HEK293 (cell line): ENCODE data around the gene BLOC1S3.

ENCODE experiments used
- CTCF ChIA-PET: fragments of 350-600 bp; formaldehyde crosslinking; extraction: SDS; loops from one replicate; lab custom pipeline; 2021; ENCODE audit warnings: antibody characterized with exemption; lab: Yijun Ruan, JAX
- POLR2A ChIA-PET: fragments of 300-600 bp; formaldehyde crosslinking; extraction: SDS; loops from one replicate; lab custom pipeline; 2020; ENCODE audit warnings: antibody characterized with exemption, inconsistent platforms; lab: Yijun Ruan, JAX
- H3K27ac ChIP-seq: fragments of 200-500 bp; sonication (Bioruptor generic); 2 replicates; pipeline ENCODE4 v1.5.1; 2014; ENCODE audit warnings: low read depth, low read length, control low read depth, inconsistent platforms; ENCODE audit errors: extremely low read depth
- H3K36me3 ChIP-seq, 2 experiments: fragments of 200-500 bp in 1 of 2; sonication (Bioruptor generic) in 1 of 2; 1 replicate in 1 of 2; 2 replicates in 1 of 2; pipeline ENCODE4 v1.5.1; 2014 to 2017; ENCODE audit warnings: inconsistent platforms in 2 of 2, low read length in 2 of 2; ENCODE audit not compliant: control insufficient read depth in 2 of 2, insufficient read depth in 1 of 2
- H3K4me1 ChIP-seq: fragments of 200-500 bp; sonication (Bioruptor generic); 2 replicates; pipeline ENCODE4 v1.5.1; 2014; ENCODE audit warnings: mild to moderate bottlenecking, low read length, inconsistent platforms; ENCODE audit not compliant: control insufficient read depth, insufficient read depth
- H3K4me3 ChIP-seq: 2 replicates; pipeline ENCODE4 v1.5.1; 2011; ENCODE audit warnings: low read depth, mild to moderate bottlenecking, control low read depth, low read length, moderate library complexity
- H3K9me3 ChIP-seq: fragments of 200-500 bp; sonication (Bioruptor generic); 2 replicates; pipeline ENCODE4 v1.5.1; 2014; ENCODE audit warnings: low read depth, low read length, inconsistent platforms; ENCODE audit not compliant: control insufficient read depth, insufficient read depth
- GLIS1 ChIP-seq: fragments of 450-650 bp; formaldehyde crosslinking; IDR thresholded peaks from 2 replicates; pipeline ENCODE4 v1.5.1; 2016; ENCODE audit warnings: missing biosample characterization, missing genetic modification characterization
- GLIS2 ChIP-seq: fragments of 450-650 bp; formaldehyde crosslinking; IDR thresholded peaks from 2 replicates; pipeline ENCODE4 v1.5.1; 2016; ENCODE audit warnings: missing biosample characterization, missing genetic modification characterization
- HOXC10 ChIP-seq: sonication (generic); formaldehyde crosslinking; IDR thresholded peaks from 2 replicates; pipeline ENCODE4 v1.8.1; 2023; ENCODE audit warnings: mild to moderate bottlenecking, missing genetic modification reagents
- KLF9 ChIP-seq: fragments of 450-650 bp; formaldehyde crosslinking; IDR thresholded peaks from 2 replicates; pipeline ENCODE4 v1.5.1; 2016; ENCODE audit warnings: missing biosample characterization, missing genetic modification characterization, low read depth
- REPIN1 ChIP-seq: fragments of 450-650 bp; formaldehyde crosslinking; IDR thresholded peaks from 2 replicates; pipeline ENCODE4 v1.5.1; 2017; ENCODE audit warnings: missing biosample characterization, missing genetic modification characterization, low read depth
- TCF7L2 ChIP-seq: IDR thresholded peaks from 2 replicates; pipeline ENCODE4 v1.6.1; 2011; ENCODE audit warnings: low read depth, mild to moderate bottlenecking, inconsistent platforms, low read length, moderate library complexity, borderline replicate concordance
- YY2 ChIP-seq: fragments of 450-650 bp; formaldehyde crosslinking; IDR thresholded peaks from 2 replicates; pipeline ENCODE4 v1.5.1; 2016; ENCODE audit warnings: missing biosample characterization, missing genetic modification characterization
- ZEB2 ChIP-seq: fragments of 450-650 bp; formaldehyde crosslinking; IDR thresholded peaks from 2 replicates; pipeline ENCODE4 v1.5.1; 2016; ENCODE audit warnings: missing biosample characterization, missing genetic modification characterization
- ZFHX2 ChIP-seq: fragments of 450-650 bp; formaldehyde crosslinking; conservative IDR thresholded peaks from 2 replicates; pipeline ENCODE4 v1.5.1; 2016; ENCODE audit warnings: missing biosample characterization, missing genetic modification characterization
- ZFP41 ChIP-seq: fragments of 450-650 bp; formaldehyde crosslinking; IDR thresholded peaks from 2 replicates; pipeline ENCODE4 v1.5.1; 2016; ENCODE audit warnings: missing biosample characterization, missing genetic modification characterization, borderline replicate concordance
- ZNF174 ChIP-seq: fragments of 450-650 bp; formaldehyde crosslinking; IDR thresholded peaks from 2 replicates; pipeline ENCODE4 v1.5.0; 2017; ENCODE audit warnings: missing biosample characterization, mild to moderate bottlenecking, missing genetic modification characterization
- ZNF2 ChIP-seq: fragments of 450-650 bp; formaldehyde crosslinking; IDR thresholded peaks from 2 replicates; pipeline ENCODE4 v1.5.1; 2016; ENCODE audit warnings: missing biosample characterization, missing genetic modification characterization
- ZNF23 ChIP-seq: fragments of 450-650 bp; formaldehyde crosslinking; IDR thresholded peaks from 2 replicates; pipeline ENCODE4 v1.5.1; 2016; ENCODE audit warnings: missing biosample characterization, missing genetic modification characterization, borderline replicate concordance
- ZNF24 ChIP-seq: fragments of 450-650 bp; formaldehyde crosslinking; IDR thresholded peaks from 2 replicates; pipeline ENCODE4 v1.5.1; 2016; ENCODE audit warnings: missing biosample characterization, missing genetic modification characterization
- ZNF292 ChIP-seq: fragments of 450-650 bp; formaldehyde crosslinking; IDR thresholded peaks from 2 replicates; pipeline ENCODE4 v1.5.1; 2016; ENCODE audit warnings: low read depth, missing biosample characterization, missing genetic modification characterization, borderline replicate concordance
- ZNF514 ChIP-seq: fragments of 450-650 bp; formaldehyde crosslinking; IDR thresholded peaks from 2 replicates; pipeline ENCODE4 v1.5.1; 2016; ENCODE audit warnings: missing biosample characterization, missing genetic modification characterization
- ZNF549 ChIP-seq: fragments of 450-650 bp; IDR thresholded peaks from 2 replicates; pipeline ENCODE4 v1.5.1; 2018; ENCODE audit warnings: missing biosample characterization, missing genetic modification characterization, mild to moderate bottlenecking, inconsistent platforms, moderate library complexity
- ZNF558 ChIP-seq: fragments of 450-650 bp; formaldehyde crosslinking; IDR thresholded peaks from 2 replicates; pipeline ENCODE4 v1.5.1; 2016; ENCODE audit warnings: missing biosample characterization, missing genetic modification characterization
- ZNF629 ChIP-seq: fragments of 450-650 bp; formaldehyde crosslinking; IDR thresholded peaks from 2 replicates; pipeline ENCODE4 v1.5.1; 2017; ENCODE audit warnings: missing biosample characterization, missing genetic modification characterization
- ZNF654 ChIP-seq: fragments of 450-650 bp; formaldehyde crosslinking; IDR thresholded peaks from 2 replicates; pipeline ENCODE4 v1.5.1; 2016; ENCODE audit warnings: low read depth, missing biosample characterization, missing genetic modification characterization
- ZNF660 ChIP-seq: fragments of 450-650 bp; IDR thresholded peaks from 2 replicates; pipeline ENCODE4 v1.5.1; 2018; ENCODE audit warnings: missing biosample characterization, mild to moderate bottlenecking, missing genetic modification characterization
- ZNF76 ChIP-seq: fragments of 450-650 bp; formaldehyde crosslinking; IDR thresholded peaks from 2 replicates; pipeline ENCODE4; 2016; ENCODE audit warnings: low read depth, missing biosample characterization, missing genetic modification characterization, borderline replicate concordance
- ZNF830 ChIP-seq: fragments of 450-650 bp; IDR thresholded peaks from 2 replicates; pipeline ENCODE4 v1.5.0; 2018; ENCODE audit warnings: missing biosample characterization, missing genetic modification characterization, low read depth, mild to moderate bottlenecking, moderate library complexity
- ZSCAN23 ChIP-seq: fragments of 450-650 bp; formaldehyde crosslinking; IDR thresholded peaks from 2 replicates; pipeline ENCODE4 v1.5.1; 2016; ENCODE audit warnings: missing biosample characterization, missing genetic modification characterization
- TF ChIP-seq, protein P1 (sequence below): fragments of 450-650 bp; formaldehyde crosslinking; IDR thresholded peaks from 2 replicates; pipeline ENCODE4 v1.5.1; 2016; ENCODE audit warnings: missing biosample characterization, missing genetic modification characterization
- TF ChIP-seq, protein P2 (sequence below): fragments of 450-650 bp; formaldehyde crosslinking; IDR thresholded peaks from 2 replicates; pipeline ENCODE4; 2016; ENCODE audit warnings: missing biosample characterization, missing genetic modification characterization
- TF ChIP-seq, protein P3 (sequence below): fragments of 450-650 bp; formaldehyde crosslinking; IDR thresholded peaks from 2 replicates; pipeline ENCODE4 v1.5.1; 2016; ENCODE audit warnings: missing biosample characterization, missing genetic modification characterization
- TF ChIP-seq, protein P4 (sequence below): fragments of 450-650 bp; formaldehyde crosslinking; IDR thresholded peaks from 2 replicates; pipeline ENCODE4 v1.5.1; 2016; ENCODE audit warnings: missing biosample characterization, missing genetic modification characterization

BLOC1S3 gene

DNA sequence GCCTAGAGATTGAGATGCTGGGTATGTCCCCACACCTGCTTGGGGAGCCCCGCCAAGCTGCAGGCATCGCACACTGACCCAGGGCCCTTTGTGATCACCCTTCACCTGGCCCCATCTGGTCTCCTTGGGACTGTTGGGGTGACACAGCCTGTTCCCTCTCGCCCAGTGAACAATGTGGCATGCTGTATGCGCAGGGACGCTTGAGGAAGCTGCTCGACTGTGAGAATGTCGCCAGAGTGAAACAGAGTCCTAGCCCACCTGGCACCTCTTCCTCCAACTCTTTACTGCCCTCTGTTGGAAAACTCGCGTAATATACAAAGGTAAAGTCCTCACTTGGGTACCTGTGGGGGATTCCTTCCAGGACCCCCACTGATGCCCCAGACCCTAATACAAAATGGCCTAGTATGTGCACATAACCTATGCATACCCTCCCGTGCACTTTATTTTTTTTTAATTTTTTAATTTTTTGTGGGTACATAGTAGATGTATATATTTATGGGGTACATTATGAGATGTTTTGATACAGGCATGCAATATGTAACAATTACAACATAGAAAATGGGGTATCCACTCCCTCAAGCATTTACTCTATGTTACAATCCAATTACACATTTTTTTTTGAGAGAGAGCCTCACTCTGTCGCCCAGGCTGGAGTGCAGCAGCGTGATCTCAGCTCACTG, 9.0 kb downstream of the BLOC1S3 start:
- no peaks in the 10 kb centered on the region for H3K36me3 ChIP-seq
- no peaks in the 10 kb centered on the region for H3K9me3 ChIP-seq
- no peak overlapping the region for H3K27ac ChIP-seq
- no peaks in the 10 kb centered on the region for H3K4me1 ChIP-seq
- ChIA-PET CTCF (interaction anchor here (0.6 to 3.1 kb wide), 17 partner anchors 9 to 617 kb away, joined by 3 to 16 read pairs (median 3); partner anchors contain the start of genes BLOC1S3 and TRAPPC6A), POLR2A (interaction anchor here (0.6 kb wide), 1 partner anchor 64 kb away, joined by 3 read pairs; no protein-coding TSS in a partner anchor)
- H3K4me3 ChIP-seq, result no peak overlapping the region
- TF ChIP-seq ZNF23 (tag by site-specific recombination) (no peak), ZFP41 (tag by site-specific recombination) (no peak), ZNF660 (0 out of 2 replicates have a peak, but pooled peaks have one; percentile 13), REPIN1 (tag by site-specific recombination) (no peak), ZNF292 (no peak), KLF9 (no peak), ZNF549 (tag by site-specific recombination) (no peak), YY2 (tag by site-specific recombination) (no peak), GLIS2 (tag by site-specific recombination) (peak; percentile 44), GLIS1 (no peak), ZNF514 (no peak), ZNF830 (tag by site-specific recombination) (no peak), HOXC10 (CRISPR knock-in tag) (no peak), ZNF24 (tag by site-specific recombination) (no peak), ZNF629 (tag by site-specific recombination) (no peak), ZEB2 (tag by site-specific recombination) (peak; percentile 30; the same call in 1 of the 2 replicates), ZNF558 (tag by site-specific recombination) (no peak), ZNF654 (tag by site-specific recombination) (peak; percentile 41)
- TF ChIP-seq, protein P1, sequence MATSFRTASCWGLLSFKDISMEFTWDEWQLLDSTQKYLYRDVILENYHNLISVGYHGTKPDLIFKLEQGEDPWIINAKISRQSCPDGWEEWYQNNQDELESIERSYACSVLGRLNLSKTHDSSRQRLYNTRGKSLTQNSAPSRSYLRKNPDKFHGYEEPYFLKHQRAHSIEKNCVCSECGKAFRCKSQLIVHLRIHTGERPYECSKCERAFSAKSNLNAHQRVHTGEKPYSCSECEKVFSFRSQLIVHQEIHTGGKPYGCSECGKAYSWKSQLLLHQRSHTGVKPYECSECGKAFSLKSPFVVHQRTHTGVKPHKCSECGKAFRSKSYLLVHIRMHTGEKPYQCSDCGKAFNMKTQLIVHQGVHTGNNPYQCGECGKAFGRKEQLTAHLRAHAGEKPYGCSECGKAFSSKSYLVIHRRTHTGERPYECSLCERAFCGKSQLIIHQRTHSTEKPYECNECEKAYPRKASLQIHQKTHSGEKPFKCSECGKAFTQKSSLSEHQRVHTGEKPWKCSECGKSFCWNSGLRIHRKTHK, result no peak
- TF ChIP-seq, protein P2, sequence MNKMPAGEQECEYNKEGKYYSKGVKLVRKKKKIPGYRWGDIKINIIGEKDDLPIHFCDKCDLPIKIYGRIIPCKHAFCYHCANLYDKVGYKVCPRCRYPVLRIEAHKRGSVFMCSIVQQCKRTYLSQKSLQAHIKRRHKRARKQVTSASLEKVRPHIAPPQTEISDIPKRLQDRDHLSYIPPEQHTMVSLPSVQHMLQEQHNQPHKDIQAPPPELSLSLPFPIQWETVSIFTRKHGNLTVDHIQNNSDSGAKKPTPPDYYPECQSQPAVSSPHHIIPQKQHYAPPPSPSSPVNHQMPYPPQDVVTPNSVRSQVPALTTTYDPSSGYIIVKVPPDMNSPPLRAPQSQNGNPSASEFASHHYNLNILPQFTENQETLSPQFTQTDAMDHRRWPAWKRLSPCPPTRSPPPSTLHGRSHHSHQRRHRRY (tag by site-specific recombination), result no peak
- TF ChIP-seq, protein P3, sequence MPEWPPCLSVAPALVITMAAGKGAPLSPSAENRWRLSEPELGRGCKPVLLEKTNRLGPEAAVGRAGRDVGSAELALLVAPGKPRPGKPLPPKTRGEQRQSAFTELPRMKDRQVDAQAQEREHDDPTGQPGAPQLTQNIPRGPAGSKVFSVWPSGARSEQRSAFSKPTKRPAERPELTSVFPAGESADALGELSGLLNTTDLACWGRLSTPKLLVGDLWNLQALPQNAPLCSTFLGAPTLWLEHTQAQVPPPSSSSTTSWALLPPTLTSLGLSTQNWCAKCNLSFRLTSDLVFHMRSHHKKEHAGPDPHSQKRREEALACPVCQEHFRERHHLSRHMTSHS (tag by site-specific recombination), result no peak

DNA sequence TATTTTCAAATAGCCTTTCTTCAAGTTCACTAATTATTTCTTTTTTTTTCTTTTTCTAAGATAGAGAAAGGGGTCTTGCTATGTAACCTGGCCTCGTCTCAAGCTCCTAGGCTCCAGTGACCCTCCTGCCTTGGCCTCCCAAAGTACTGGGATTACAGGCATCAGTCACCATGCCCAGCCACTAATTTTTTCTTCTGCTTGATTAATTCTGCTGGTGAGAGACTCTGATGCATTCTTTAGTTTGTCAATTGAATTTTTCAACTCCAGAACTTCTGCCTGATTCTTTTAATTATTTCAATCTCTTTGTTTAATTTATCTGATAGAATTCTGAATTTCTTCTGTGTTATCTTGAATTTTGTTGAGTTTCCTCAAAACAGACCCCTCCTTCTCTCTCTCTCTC, 11.4 kb downstream of the BLOC1S3 start:
- CTCF ChIA-PET, result interaction anchor here (1.1 kb wide), 1 partner anchor 9 kb away, joined by 4 read pairs; no protein-coding TSS in a partner anchor
- TF ChIP-seq, protein P4, sequence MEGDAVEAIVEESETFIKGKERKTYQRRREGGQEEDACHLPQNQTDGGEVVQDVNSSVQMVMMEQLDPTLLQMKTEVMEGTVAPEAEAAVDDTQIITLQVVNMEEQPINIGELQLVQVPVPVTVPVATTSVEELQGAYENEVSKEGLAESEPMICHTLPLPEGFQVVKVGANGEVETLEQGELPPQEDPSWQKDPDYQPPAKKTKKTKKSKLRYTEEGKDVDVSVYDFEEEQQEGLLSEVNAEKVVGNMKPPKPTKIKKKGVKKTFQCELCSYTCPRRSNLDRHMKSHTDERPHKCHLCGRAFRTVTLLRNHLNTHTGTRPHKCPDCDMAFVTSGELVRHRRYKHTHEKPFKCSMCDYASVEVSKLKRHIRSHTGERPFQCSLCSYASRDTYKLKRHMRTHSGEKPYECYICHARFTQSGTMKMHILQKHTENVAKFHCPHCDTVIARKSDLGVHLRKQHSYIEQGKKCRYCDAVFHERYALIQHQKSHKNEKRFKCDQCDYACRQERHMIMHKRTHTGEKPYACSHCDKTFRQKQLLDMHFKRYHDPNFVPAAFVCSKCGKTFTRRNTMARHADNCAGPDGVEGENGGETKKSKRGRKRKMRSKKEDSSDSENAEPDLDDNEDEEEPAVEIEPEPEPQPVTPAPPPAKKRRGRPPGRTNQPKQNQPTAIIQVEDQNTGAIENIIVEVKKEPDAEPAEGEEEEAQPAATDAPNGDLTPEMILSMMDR, result no peak
- TF ChIP-seq ZNF830 (tag by site-specific recombination) (no peak), ZNF76 (tag by site-specific recombination) (no peak), ZNF2 (tag by site-specific recombination) (no peak), TCF7L2 (no peak), ZNF174 (tag by site-specific recombination) (no peak), ZNF549 (tag by site-specific recombination) (no peak), ZSCAN23 (no peak), ZFHX2 (tag by site-specific recombination) (no peak)
- TF ChIP-seq, protein P3 (tag by site-specific recombination), result no peak

More for the DNA sequence above, 11.4 kb downstream of the BLOC1S3 start:
- no peaks in the 10 kb centered on the region for H3K36me3 ChIP-seq
- H3K27ac ChIP-seq, result no peak overlapping the region
- no peak overlapping the region for H3K4me3 ChIP-seq
- H3K9me3 ChIP-seq, result no peaks in the 10 kb centered on the region
- POLR2A ChIA-PET, result no interaction called here
- no peaks in the 10 kb centered on the region for H3K4me1 ChIP-seq
